Measurements from ENCODE around the gene HSPBAP1. TPM values are rescaled to one million over a fixed set of nuclear protein-coding genes. Genes with fewer than 3 reads are reported as not detected.

The HSPBAP1 gene
- total RNA-seq, 3 donors from 2014 or later: 6.6 to 12.2 (median 7.9) TPM

DNA sequence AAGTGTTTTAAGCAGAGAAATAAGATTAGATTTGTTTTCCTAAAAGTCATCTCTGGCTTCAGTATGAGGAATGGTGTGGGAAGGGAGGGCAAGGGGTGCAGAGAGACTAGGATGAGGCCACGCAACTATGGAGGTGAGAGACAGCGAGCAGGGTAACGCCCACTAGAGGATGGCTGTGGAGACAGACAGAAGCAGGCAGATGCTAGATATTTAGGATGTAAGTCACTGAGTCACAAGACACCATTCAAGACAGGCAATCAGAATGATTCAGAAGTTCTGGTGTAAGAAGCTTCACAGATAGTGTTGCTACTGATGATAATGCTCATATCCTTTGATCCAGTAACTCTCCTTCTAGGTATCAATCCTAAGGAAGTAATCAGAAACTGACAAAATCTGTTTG, 19.1 kb downstream of the HSPBAP1 start:
- intact Hi-C loops (cut with DNase I, micrococcal nuclease): no loop called here
- no peak for ATAC-seq
- no peaks in the 10 kb centered on the region for H3K9me3 ChIP-seq
- H3K4me1 ChIP-seq (ENCODE audit: low read depth): no peaks in the 10 kb centered on the region
- H3K4me3 ChIP-seq: no peak overlapping the region
- no peak for TF ChIP-seq CTCF (IDR thresholded peaks at IDR 0.05)
- DNase-seq: no peak
- H3K36me3 ChIP-seq (ENCODE audit: low read depth): no peaks in the 10 kb centered on the region

DNA sequence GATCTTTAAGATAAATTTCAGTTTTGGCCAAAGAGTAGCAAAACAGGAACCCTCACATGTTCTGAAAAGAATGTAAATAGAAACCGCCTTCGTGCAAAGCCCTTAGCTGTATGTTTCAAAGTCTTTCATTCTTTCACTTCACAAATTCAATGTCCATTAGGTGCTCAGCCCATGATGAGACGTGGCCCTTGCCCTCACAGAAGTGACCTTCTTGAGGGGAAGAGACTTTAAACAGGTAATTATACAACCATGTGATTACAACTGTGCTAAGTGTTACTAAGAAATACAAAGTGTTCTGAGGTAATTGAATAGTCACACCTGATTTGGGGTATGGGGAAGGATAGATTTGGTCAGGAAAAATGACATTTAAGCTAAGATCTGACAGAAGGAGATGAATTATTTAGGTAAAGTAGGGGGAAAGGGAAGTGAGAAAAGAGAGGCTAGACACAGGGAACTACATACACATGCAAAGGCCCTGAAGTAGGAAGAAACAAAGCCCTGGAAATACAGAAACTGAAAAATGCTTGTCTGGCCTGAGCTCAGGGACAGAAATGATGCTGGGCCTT, 19.6 kb downstream of the HSPBAP1 start:
- Histone ChIP-seq H3K36me3 (ENCODE audit: low read depth) (no peaks in the 10 kb centered on the region), H3K9me3 (no peaks in the 10 kb centered on the region), H3K4me3 (no peak overlapping the region), H3K4me1 (ENCODE audit: low read depth) (no peaks in the 10 kb centered on the region)
- intact Hi-C loops (cut with DNase I, micrococcal nuclease): no loop called here
- ATAC-seq (peak; percentile 32), DNase-seq (no peak)
- TF ChIP-seq CTCF (IDR thresholded peaks at IDR 0.05): no peak

GRCh38 chr3:122772827-122773226, 20.8 kb downstream of the HSPBAP1 start:
- H3K36me3 ChIP-seq (ENCODE audit: low read depth): no peaks in the 10 kb centered on the region
- no peaks in the 10 kb centered on the region for H3K9me3 ChIP-seq
- intact Hi-C loops (cut with DNase I, micrococcal nuclease): no loop called here
- ATAC-seq (no peak), DNase-seq (no peak)
- no peak overlapping the region for H3K4me3 ChIP-seq
- H3K4me1 ChIP-seq (ENCODE audit: low read depth): no peaks in the 10 kb centered on the region
- TF ChIP-seq CTCF (IDR thresholded peaks at IDR 0.05): no peak

- DNase-seq: no peak
- ATAC-seq: no peak
- intact Hi-C loops (cut with DNase I, micrococcal nuclease): no loop called here
- no peaks in the 10 kb centered on the region for H3K4me1 ChIP-seq (ENCODE audit: low read depth)
- no peak for TF ChIP-seq CTCF (IDR thresholded peaks at IDR 0.05)
- H3K36me3 ChIP-seq (ENCODE audit: low read depth): no peaks in the 10 kb centered on the region
- H3K9me3 ChIP-seq: no peaks in the 10 kb centered on the region
- H3K4me3 ChIP-seq: no peak overlapping the region
Measured at GRCh38 chr3:122770521-122771202, 23.0 kb downstream of the HSPBAP1 start.

DNA sequence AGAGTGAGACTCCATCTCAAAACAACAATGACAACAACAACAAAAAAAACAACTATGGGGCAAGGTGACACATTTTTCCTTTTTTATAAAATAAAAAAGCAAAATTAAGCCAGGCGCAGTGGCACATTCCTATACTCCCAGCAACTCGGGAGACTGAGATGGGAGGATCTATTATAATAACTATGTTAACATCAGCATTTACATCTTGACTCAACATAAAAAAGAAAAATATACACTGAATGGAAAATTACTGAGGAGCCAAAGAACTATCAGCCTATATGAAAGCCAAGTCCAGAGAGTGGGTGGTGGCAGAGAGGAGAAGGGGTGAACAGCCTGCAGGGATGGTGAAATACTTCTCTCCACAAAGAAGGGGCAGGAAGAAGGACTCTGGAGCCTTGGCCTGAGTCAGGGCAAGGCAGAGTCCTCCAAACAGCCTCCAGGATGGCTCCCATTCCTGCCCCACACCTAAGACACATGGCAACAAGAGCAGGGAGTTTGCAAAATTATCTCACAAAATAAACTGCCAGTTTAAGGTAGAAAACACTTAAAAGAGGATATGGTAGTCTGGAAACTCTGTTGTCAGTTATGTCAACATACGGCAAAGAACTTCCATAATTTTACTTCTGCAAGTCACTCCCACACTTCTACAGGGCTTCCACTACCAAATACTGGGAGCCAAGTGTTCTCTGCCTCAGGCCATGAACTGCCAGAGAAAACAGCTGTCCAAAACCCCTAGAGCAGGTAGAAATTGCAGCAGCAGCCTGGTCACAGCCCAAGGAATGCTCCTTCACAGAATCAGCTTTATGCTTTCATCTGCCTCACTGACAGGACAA, 25.9 kb downstream of the HSPBAP1 start:
- Histone ChIP-seq H3K4me1 (ENCODE audit: low read depth) (no peaks in the 10 kb centered on the region), H3K36me3 (ENCODE audit: low read depth) (no peaks in the 10 kb centered on the region), H3K9me3 (no peaks in the 10 kb centered on the region), H3K4me3 (no peak overlapping the region)
- no peak for DNase-seq
- peak; percentile 26 for ATAC-seq
- intact Hi-C loops (cut with DNase I, micrococcal nuclease): no loop called here
- TF ChIP-seq CTCF (IDR thresholded peaks at IDR 0.05): no peak

All from mucosa of descending colon (tissue), 3 donors.